Endothelial cell of umbilical vein (primary cell): ENCODE data around the gene BIRC6. TPM values are rescaled to one million over a fixed set of nuclear protein-coding genes. Genes with fewer than 3 reads are reported as not detected.

Experiments used
- BruUV-seq: library from RNA; stranded (reverse); fragments of 400-500 nt; replicated peaks from 2 replicates; lab custom pipeline; 2021; lab: Mats Ljungman, UMichigan
- CTCF ChIA-PET: fragments of 300-600, 350-600 bp; sonication (Branson Sonifier 250); formaldehyde crosslinking; loops from one replicate; lab custom pipeline; 2021; ENCODE audit warnings: antibody characterized with exemption, inconsistent platforms; lab: Charles Lee
- POLR2A ChIA-PET: fragments of 300-600, 350-600 bp; sonication (Branson Sonifier 250); formaldehyde crosslinking; loops from one replicate; lab custom pipeline; 2021; ENCODE audit warnings: antibody characterized with exemption, inconsistent platforms; lab: Charles Lee
- DNase-seq: peaks from one replicate; pipeline ENCODE4 v3.0.0-alpha.2; 2011; ENCODE audit warnings: low read depth, low spot score
- FAIRE-seq: peaks from 2 replicates; lab custom pipeline; 2011; peaks lifted over from hg19 to GRCh38; lab: Jason Lieb, UNC
- H2AFZ ChIP-seq: 2 replicates; pipeline ENCODE4 v1.6.0; 2012; ENCODE audit warnings: low read depth, low read length, control low read depth, inconsistent platforms
- H3K27ac ChIP-seq: 2 replicates; pipeline ENCODE4 v1.5.1; 2011; ENCODE audit warnings: low read depth, mild to moderate bottlenecking, control low read depth, low read length, moderate library complexity; ENCODE audit not compliant: insufficient read depth
- H3K27me3 ChIP-seq, 2 experiments: 2 replicates each; pipeline versions ENCODE4 v1.6.0 to v1.6.1; 2011; ENCODE audit warnings: low read length in 2 of 2, mixed read lengths in 1 of 2; ENCODE audit not compliant: control insufficient read depth in 2 of 2, insufficient read depth in 2 of 2
- H3K36me3 ChIP-seq, 2 experiments: 2 replicates in 1 of 2; 3 replicates in 1 of 2; pipeline ENCODE4 v1.5.1; 2011; ENCODE audit warnings: low read length in 2 of 2, mild to moderate bottlenecking in 1 of 2, moderate library complexity in 1 of 2; ENCODE audit not compliant: control insufficient read depth in 2 of 2, insufficient read depth in 2 of 2; ENCODE audit errors: extremely low read depth in 1 of 2
- H3K4me1 ChIP-seq: 3 replicates; pipeline ENCODE4 v1.5.1; 2011; ENCODE audit warnings: mild to moderate bottlenecking, low read length; ENCODE audit not compliant: control insufficient read depth, insufficient read depth; ENCODE audit errors: extremely low read depth
- H3K4me2 ChIP-seq: 2 replicates; pipeline ENCODE4 v1.6.1; 2011; ENCODE audit warnings: low read length, control low read depth, mixed read lengths; ENCODE audit not compliant: insufficient read depth
- H3K4me3 ChIP-seq, 3 experiments: fragments of 200-600 bp in 1 of 3; sonication (generic), shearing (Covaris generic) in 1 of 3; replicated peaks in 1 of 3; 2 replicates each; pipeline ENCODE4 v1.5.1; 2011 to 2016; ENCODE audit warnings: control low read depth in 3 of 3, low read length in 3 of 3, mild to moderate bottlenecking in 2 of 3, inconsistent platforms in 1 of 3, low read depth in 1 of 3, moderate library complexity in 1 of 3; ENCODE audit not compliant: insufficient read depth in 1 of 3
- H3K79me2 ChIP-seq: 2 replicates; pipeline ENCODE4 v1.6.0; 2012; ENCODE audit warnings: low read length, inconsistent platforms; ENCODE audit not compliant: control insufficient read depth, insufficient read depth
- H3K9ac ChIP-seq: replicated peaks from 2 replicates; pipeline ENCODE3; 2011; ENCODE audit warnings: low read length, control low read depth; ENCODE audit not compliant: insufficient read depth; ENCODE audit errors: extremely low read depth
- H3K9me1 ChIP-seq: replicated peaks from 3 replicates; pipeline ENCODE4 v1.6.0; 2011; ENCODE audit warnings: mild to moderate bottlenecking, low read length; ENCODE audit not compliant: control insufficient read depth, insufficient read depth; ENCODE audit errors: extremely low read depth
- H3K9me3 ChIP-seq: replicated peaks from 2 replicates; pipeline ENCODE4 v1.5.1; 2012; ENCODE audit warnings: low read length, inconsistent platforms; ENCODE audit not compliant: control insufficient read depth, insufficient read depth
- H4K20me1 ChIP-seq: replicated peaks from 2 replicates; pipeline ENCODE3; 2011; ENCODE audit warnings: mild to moderate bottlenecking, low read length; ENCODE audit not compliant: control insufficient read depth, insufficient read depth; ENCODE audit errors: extremely low read depth
- EZH2 ChIP-seq: IDR thresholded peaks from 2 replicates; pipeline ENCODE4 v1.6.1; 2012; ENCODE audit warnings: borderline replicate concordance, low read depth, mild to moderate bottlenecking, moderate library complexity, low read length, inconsistent platforms; ENCODE audit not compliant: severe bottlenecking
- FOS ChIP-seq: IDR thresholded peaks from 2 replicates; pipeline ENCODE4 v1.6.1; 2011; ENCODE audit warnings: mild to moderate bottlenecking, low read length, moderate library complexity, borderline replicate concordance; ENCODE audit not compliant: insufficient read depth
- GATA2 ChIP-seq: IDR thresholded peaks from 2 replicates; pipeline ENCODE4 v1.7.0; 2011; ENCODE audit warnings: low read depth, mild to moderate bottlenecking, moderate library complexity, mixed read lengths, low read length; ENCODE audit not compliant: insufficient read length, insufficient read depth
- JUN ChIP-seq: IDR thresholded peaks from 2 replicates; pipeline ENCODE4 v1.6.1; 2011; ENCODE audit warnings: borderline replicate concordance, low read depth; ENCODE audit not compliant: insufficient read length, insufficient read depth
- MYC ChIP-seq: IDR thresholded peaks from one replicate; pipeline ENCODE4 v1.6.1; 2011; ENCODE audit warnings: mild to moderate bottlenecking, low read depth, low read length
- POLR2A ChIP-seq: IDR thresholded peaks from 2 replicates; pipeline ENCODE4 v1.6.1; 2012; ENCODE audit warnings: low read depth, mild to moderate bottlenecking, control low read depth, low read length
- POLR2AphosphoS5 ChIP-seq: IDR thresholded peaks from 2 replicates; pipeline ENCODE4 v1.6.1; 2012; ENCODE audit warnings: low read depth, mild to moderate bottlenecking, control low read depth, low read length, moderate library complexity; ENCODE audit not compliant: insufficient read depth
- dilution Hi-C: fragments of 300-500 bp; cut with MboI; formaldehyde crosslinking; loops from one replicate; pipeline ENCODE4 v1.15.0; 2019; ENCODE audit warnings: low sequenced_read_pairs; ENCODE audit not compliant: extremely low pct_ligation_motif_present
- intact Hi-C: fragments of 100-400 bp; cut with micrococcal nuclease; formaldehyde crosslinking; loops from one replicate; pipeline ENCODE4 v1.10.0; 2022
- polyA plus RNA-seq, 4 experiments: library from polyadenylated mRNA; depleted of rRNA in 3 of 4; stranded (reverse) in 3 of 4; unstranded in 1 of 4; fragments of >200 nt; gene quantifications; 2 replicates each; pipeline versions ENCODE4 v1.2.1 to v1.2.3, GENCODE V29; 2011 to 2012; ENCODE audit warnings: missing spikeins in 1 of 4
- total RNA-seq: library from RNA; stranded (reverse); gene quantifications from 2 replicates; pipeline ENCODE4 v1.2.3, GENCODE V29; 2021
- TF ChIP-seq, protein P1 (sequence below): IDR thresholded peaks from 2 replicates; pipeline ENCODE4 v1.6.1; 2011; ENCODE audit not compliant: insufficient read depth, insufficient read length
- TF ChIP-seq, protein P2 (sequence below), 2 donors: IDR thresholded peaks; 1 replicate in 1 of 2; 2 replicates in 1 of 2; pipeline ENCODE4 v1.5.1; 2011; ENCODE audit warnings: low read length in 2 of 2, mild to moderate bottlenecking in 2 of 2, moderate library complexity in 2 of 2, control low read depth in 1 of 2, inconsistent platforms in 1 of 2, low read depth in 1 of 2; ENCODE audit not compliant: insufficient read depth in 1 of 2; ENCODE audit errors: extremely low read depth in 1 of 2

BIRC6 gene
- total and polyA plus RNA-seq, 2 donors (not counting 3 experiments of a cell fraction or from before 2014, with no cell fraction given), result 34.2 to 83.1 TPM

DNA sequence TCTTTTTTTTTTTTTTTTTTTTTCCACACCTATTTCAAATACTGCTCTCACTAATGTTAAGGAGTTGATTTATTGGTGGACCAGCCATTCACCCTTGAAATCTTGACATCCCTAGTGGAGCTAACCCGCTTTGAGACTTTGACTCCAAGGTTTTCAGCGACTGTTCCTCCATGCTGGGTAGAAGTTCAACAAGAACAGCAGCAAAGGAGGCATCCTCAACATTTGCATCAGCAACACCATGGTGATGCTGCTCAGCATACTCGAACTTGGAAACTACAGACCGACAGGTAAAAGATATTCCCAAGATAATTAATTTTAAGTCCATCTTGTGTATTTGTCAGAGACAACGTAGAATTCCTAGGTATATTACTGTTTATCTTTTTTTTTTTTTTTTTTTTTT, 74.0 kb downstream of the BIRC6 start:
- no peak overlapping the region for H3K4me2 ChIP-seq
- H3K9me1 ChIP-seq, result no peaks in the 10 kb centered on the region
- ChIA-PET CTCF (no interaction called here), POLR2A (no interaction called here)
- intact Hi-C loops (no loop called here), dilution Hi-C loops (no loop called here)
- no TSS peak for BruUV-seq
- DNase-seq (no peak), FAIRE-seq (no peak)
- H3K79me2 ChIP-seq, result peaks cover 39% of the 10 kb centered on the region
- no peaks in the 10 kb centered on the region for H3K9me3 ChIP-seq
- H3K36me3 ChIP-seq, result peaks cover 0 to 4% of the 10 kb centered on the region in 2 experiments
- TF ChIP-seq POLR2A, result no peak
- TF ChIP-seq, protein P1, sequence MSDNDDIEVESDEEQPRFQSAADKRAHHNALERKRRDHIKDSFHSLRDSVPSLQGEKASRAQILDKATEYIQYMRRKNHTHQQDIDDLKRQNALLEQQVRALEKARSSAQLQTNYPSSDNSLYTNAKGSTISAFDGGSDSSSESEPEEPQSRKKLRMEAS, result no peak
- no peak for TF ChIP-seq EZH2
- TF ChIP-seq POLR2AphosphoS5, result no peak
- no peak for TF ChIP-seq FOS
- no peak for TF ChIP-seq GATA2
- TF ChIP-seq MYC, result no peak
- TF ChIP-seq, protein P2, sequence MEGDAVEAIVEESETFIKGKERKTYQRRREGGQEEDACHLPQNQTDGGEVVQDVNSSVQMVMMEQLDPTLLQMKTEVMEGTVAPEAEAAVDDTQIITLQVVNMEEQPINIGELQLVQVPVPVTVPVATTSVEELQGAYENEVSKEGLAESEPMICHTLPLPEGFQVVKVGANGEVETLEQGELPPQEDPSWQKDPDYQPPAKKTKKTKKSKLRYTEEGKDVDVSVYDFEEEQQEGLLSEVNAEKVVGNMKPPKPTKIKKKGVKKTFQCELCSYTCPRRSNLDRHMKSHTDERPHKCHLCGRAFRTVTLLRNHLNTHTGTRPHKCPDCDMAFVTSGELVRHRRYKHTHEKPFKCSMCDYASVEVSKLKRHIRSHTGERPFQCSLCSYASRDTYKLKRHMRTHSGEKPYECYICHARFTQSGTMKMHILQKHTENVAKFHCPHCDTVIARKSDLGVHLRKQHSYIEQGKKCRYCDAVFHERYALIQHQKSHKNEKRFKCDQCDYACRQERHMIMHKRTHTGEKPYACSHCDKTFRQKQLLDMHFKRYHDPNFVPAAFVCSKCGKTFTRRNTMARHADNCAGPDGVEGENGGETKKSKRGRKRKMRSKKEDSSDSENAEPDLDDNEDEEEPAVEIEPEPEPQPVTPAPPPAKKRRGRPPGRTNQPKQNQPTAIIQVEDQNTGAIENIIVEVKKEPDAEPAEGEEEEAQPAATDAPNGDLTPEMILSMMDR (IDR thresholded peaks at IDR 0.05; ENCODE audit: extremely low read depth in 1 of 2, insufficient read depth in 1 of 2, low read depth in 1 of 2, low read length in 2 of 2), result no peak
- no peak for TF ChIP-seq JUN
- no peaks in the 10 kb centered on the region for H3K27me3 ChIP-seq
- H3K27ac ChIP-seq, result no peak overlapping the region
- no peak overlapping the region for H2AFZ ChIP-seq
- peaks cover 2% of the 10 kb centered on the region for H3K4me1 ChIP-seq
- no peak overlapping the region for H3K4me3 ChIP-seq
- H3K9ac ChIP-seq, result no peak overlapping the region
- H4K20me1 ChIP-seq, result peaks cover 4% of the 10 kb centered on the region
